ENCODE measurements around the gene KRTAP4-11.

DNA sequence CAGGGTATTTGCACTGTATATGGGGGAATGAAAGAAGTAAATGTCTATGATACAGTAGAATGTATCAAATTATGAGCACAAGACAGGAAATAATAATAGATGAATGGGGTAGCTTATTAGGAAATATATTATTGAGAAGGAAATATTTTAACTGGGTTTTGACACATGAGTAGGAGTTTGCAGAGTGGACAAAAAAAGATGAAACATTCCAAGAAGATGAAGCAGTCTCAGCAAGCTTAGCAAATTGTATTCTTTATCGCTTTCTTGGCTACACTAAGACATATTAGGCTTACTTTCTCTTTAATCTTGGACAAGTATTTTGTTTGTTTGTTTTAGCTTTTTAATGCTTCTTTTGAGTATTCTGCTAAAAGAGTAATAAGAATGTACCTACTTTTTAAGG lies 14.3 kb downstream of the KRTAP4-11 start:
- TF ChIP-seq, protein P1, sequence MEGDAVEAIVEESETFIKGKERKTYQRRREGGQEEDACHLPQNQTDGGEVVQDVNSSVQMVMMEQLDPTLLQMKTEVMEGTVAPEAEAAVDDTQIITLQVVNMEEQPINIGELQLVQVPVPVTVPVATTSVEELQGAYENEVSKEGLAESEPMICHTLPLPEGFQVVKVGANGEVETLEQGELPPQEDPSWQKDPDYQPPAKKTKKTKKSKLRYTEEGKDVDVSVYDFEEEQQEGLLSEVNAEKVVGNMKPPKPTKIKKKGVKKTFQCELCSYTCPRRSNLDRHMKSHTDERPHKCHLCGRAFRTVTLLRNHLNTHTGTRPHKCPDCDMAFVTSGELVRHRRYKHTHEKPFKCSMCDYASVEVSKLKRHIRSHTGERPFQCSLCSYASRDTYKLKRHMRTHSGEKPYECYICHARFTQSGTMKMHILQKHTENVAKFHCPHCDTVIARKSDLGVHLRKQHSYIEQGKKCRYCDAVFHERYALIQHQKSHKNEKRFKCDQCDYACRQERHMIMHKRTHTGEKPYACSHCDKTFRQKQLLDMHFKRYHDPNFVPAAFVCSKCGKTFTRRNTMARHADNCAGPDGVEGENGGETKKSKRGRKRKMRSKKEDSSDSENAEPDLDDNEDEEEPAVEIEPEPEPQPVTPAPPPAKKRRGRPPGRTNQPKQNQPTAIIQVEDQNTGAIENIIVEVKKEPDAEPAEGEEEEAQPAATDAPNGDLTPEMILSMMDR (IDR thresholded peaks at IDR 0.05): no peak
- no peak for TF ChIP-seq POLR2A (IDR thresholded peaks at IDR 0.05)

All from uterus (tissue), 2 donors.